Measurements from ENCODE around the gene MCTP2.

MCTP2 gene

GRCh38 chr15:94387849-94388441, 156.6 kb downstream of the MCTP2 start:
- H3K27ac ChIP-seq: no peak overlapping the region
- TF ChIP-seq CTCF (conservative IDR thresholded peaks at IDR 0.05): no peak
- TF ChIP-seq ZFX (IDR thresholded peaks at IDR 0.05): no peak

DNA sequence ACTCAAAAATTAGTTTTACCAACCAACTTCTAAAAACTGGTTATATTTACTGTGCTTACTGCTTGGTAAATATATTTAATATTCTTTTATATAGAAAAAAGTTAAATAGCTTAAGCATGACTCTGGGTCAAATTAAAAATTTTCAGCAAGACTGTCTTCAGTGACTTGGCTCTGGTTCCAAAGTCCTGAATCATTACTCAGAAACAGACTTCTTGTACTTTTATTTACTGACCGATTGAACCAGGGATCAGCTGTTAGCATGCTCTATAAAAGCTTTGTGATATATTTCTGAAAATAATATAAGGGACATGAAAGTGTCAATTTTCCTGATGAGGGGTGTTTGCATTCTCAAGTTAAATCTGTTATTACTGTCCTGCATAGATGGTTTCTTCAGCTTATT, 164.3 kb downstream of the MCTP2 start:
- TF ChIP-seq CTCF (conservative IDR thresholded peaks at IDR 0.05): no peak
- no peak for TF ChIP-seq ZFX (IDR thresholded peaks at IDR 0.05)
- no peak overlapping the region for H3K27ac ChIP-seq

DNA sequence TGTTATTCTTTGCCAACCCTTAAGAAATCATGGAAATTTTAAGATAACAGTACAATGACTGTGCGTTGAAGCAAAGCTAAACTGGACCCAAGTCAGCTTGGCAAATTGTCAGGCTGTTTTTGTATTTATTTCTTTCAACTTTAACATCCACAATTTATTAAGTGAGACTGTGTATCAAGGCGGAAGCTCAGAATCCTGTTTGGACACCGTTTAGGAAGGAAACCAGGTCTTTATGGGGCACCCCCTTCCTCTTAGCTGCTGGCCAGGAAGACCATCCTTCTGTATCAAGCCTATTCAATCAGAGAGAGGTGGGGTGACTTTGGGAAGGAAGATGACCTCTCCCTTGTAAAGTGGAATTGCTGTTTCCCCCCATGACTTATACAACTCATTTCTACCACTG, 166.0 kb downstream of the MCTP2 start:
- H3K27ac ChIP-seq: no peak overlapping the region
- TF ChIP-seq CTCF (conservative IDR thresholded peaks at IDR 0.05): no peak
- TF ChIP-seq ZFX (IDR thresholded peaks at IDR 0.05): no peak

DNA sequence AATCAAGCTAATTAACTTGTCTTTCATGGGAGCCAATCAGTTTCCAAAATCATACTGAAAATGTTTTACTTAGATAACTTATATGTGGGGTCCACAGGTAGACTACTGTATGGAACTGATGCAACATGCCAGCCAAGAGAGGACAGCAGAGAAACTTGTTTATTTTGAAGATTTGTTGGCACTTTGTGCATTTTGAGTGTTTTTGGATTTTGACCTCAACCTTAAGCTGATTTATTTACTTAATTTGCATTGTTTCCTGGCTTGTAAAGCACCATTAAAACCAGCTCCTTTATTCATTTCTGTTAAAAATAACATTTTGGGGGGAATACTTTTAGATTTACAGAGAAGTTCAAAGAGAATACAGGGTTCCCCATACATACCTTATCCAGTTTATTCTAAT, 166.6 kb downstream of the MCTP2 start:
- TF ChIP-seq CTCF (conservative IDR thresholded peaks at IDR 0.05) (no peak), ZFX (IDR thresholded peaks at IDR 0.05) (no peak)
- no peak overlapping the region for H3K27ac ChIP-seq

DNA sequence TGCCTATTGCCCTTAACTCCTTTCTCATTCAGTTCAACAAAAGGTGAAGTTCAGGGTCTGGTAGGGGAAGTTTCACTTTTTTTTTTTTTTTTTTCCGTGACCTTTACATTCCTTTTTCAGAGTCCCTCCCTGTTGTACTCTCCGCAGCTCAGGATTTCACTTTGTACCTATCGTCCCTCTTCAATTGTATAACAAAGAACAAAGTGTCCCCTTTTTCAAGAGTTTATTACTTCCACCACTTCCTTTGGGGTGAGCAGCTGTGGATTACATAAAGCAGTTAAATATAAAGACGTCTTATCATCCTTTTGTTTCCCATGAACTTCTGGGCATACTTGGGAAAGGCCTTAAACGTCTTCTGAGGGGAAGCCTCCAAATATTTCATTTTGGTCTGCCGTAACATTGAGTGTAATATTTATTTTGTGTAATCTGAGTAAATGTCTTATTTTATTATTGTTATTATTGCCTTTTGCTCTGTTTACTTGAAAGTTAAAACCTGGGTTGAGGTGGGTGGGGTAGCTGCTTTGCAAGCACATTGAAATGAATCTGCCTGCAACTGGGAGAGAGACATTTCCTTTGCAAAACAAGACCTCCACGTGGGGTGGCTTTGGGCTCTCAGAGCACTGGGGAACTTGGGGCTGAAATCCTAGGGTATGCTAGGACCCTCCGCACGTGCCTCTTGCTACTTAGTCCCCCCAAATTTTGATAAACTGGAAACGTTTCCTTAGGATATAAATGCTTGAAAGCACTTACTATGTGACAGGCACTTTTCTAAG, 169.4 kb downstream of the MCTP2 start:
- TF ChIP-seq ZFX (IDR thresholded peaks at IDR 0.05) (no peak), CTCF (conservative IDR thresholded peaks at IDR 0.05) (no peak)
- no peak overlapping the region for H3K27ac ChIP-seq

DNA sequence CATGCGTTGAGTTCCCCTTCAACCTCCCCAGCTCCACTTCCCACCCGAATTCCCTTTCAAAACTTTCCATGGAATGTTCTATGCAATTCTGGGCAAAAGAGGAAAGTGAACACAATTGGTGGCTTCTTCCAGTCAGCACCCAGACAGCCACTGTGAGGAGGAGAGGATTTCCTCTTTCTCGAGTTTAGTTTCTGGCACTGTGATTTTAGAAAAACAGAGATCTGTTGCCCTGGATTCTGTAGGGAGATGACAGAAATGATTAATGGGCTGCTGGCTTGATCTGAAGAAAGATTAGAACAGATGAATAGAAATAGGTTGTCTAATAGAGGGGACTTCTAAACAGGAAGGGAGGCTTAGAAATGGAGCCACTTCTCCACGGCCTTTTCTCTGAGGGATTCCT, 172.0 kb downstream of the MCTP2 start:
- no peak overlapping the region for H3K27ac ChIP-seq
- TF ChIP-seq ZFX (IDR thresholded peaks at IDR 0.05) (no peak), CTCF (conservative IDR thresholded peaks at IDR 0.05) (no peak)

GRCh38 chr15:94404733-94405283, 173.4 kb downstream of the MCTP2 start:
- H3K27ac ChIP-seq: no peak overlapping the region
- TF ChIP-seq ZFX (IDR thresholded peaks at IDR 0.05) (no peak), CTCF (conservative IDR thresholded peaks at IDR 0.05) (no peak)

Data from C4-2B (cell line).